ENCODE results near the gene ATP1A2. TPM values are rescaled to one million over a fixed set of nuclear protein-coding genes. Genes with fewer than 3 reads are reported as not detected.

ATP1A2 gene
- total RNA-seq, 1 experiment from 2014 or later: 0.15 TPM

DNA sequence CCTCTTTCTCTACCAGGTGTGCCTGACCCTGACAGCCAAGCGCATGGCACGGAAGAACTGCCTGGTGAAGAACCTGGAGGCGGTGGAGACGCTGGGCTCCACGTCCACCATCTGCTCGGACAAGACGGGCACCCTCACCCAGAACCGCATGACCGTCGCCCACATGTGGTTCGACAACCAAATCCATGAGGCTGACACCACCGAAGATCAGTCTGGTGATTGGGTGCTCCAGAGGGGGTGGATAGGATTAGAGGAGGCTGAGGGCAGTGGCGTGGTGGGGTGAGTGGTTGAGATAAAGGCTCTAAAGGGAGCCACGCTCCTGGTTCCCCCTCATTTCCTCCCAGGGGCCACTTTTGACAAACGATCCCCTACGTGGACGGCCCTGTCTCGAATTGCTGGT lies 13.1 kb downstream of the ATP1A2 start:
- no TSS peak for BruUV-seq (replicated peaks)
- in situ Hi-C loops (cut with HindIII; ENCODE audit: low pct_unique_long_range_greater_than_20kb, low sequenced_read_pairs): no loop called here
- Histone ChIP-seq H3K27me3 (ENCODE audit: control insufficient read depth, insufficient read depth, low read length) (no peaks in the 10 kb centered on the region), H3K9me3 (ENCODE audit: control insufficient read depth, insufficient read depth, low read depth, low read length) (no peaks in the 10 kb centered on the region), H3K4me1 (ENCODE audit: control insufficient read depth, insufficient read depth, low read length) (no peaks in the 10 kb centered on the region), H3K4me3 (ENCODE audit: low read depth in 2 of 2, low read length in 2 of 2) (no peak overlapping the region), H3K36me3 (ENCODE audit: control insufficient read depth, insufficient read depth, low read length) (no peaks in the 10 kb centered on the region), H3K27ac (ENCODE audit: low read length) (no peak overlapping the region)
- CTCF ChIA-PET: no interaction called here
- TF ChIP-seq, protein P1, sequence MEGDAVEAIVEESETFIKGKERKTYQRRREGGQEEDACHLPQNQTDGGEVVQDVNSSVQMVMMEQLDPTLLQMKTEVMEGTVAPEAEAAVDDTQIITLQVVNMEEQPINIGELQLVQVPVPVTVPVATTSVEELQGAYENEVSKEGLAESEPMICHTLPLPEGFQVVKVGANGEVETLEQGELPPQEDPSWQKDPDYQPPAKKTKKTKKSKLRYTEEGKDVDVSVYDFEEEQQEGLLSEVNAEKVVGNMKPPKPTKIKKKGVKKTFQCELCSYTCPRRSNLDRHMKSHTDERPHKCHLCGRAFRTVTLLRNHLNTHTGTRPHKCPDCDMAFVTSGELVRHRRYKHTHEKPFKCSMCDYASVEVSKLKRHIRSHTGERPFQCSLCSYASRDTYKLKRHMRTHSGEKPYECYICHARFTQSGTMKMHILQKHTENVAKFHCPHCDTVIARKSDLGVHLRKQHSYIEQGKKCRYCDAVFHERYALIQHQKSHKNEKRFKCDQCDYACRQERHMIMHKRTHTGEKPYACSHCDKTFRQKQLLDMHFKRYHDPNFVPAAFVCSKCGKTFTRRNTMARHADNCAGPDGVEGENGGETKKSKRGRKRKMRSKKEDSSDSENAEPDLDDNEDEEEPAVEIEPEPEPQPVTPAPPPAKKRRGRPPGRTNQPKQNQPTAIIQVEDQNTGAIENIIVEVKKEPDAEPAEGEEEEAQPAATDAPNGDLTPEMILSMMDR (IDR thresholded peaks at IDR 0.05): no peak
- TF ChIP-seq, protein P2, sequence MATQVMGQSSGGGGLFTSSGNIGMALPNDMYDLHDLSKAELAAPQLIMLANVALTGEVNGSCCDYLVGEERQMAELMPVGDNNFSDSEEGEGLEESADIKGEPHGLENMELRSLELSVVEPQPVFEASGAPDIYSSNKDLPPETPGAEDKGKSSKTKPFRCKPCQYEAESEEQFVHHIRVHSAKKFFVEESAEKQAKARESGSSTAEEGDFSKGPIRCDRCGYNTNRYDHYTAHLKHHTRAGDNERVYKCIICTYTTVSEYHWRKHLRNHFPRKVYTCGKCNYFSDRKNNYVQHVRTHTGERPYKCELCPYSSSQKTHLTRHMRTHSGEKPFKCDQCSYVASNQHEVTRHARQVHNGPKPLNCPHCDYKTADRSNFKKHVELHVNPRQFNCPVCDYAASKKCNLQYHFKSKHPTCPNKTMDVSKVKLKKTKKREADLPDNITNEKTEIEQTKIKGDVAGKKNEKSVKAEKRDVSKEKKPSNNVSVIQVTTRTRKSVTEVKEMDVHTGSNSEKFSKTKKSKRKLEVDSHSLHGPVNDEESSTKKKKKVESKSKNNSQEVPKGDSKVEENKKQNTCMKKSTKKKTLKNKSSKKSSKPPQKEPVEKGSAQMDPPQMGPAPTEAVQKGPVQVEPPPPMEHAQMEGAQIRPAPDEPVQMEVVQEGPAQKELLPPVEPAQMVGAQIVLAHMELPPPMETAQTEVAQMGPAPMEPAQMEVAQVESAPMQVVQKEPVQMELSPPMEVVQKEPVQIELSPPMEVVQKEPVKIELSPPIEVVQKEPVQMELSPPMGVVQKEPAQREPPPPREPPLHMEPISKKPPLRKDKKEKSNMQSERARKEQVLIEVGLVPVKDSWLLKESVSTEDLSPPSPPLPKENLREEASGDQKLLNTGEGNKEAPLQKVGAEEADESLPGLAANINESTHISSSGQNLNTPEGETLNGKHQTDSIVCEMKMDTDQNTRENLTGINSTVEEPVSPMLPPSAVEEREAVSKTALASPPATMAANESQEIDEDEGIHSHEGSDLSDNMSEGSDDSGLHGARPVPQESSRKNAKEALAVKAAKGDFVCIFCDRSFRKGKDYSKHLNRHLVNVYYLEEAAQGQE (IDR thresholded peaks at IDR 0.05; ENCODE audit: insufficient read depth in 1 of 2, low read depth in 2 of 2, low read length in 1 of 2): no peak
- TF ChIP-seq SIN3A (IDR thresholded peaks at IDR 0.05; ENCODE audit: borderline replicate concordance, insufficient read depth, low read depth, low read length) (no peak), TCF7L2 (IDR thresholded peaks at IDR 0.05; ENCODE audit: low read depth, low read length) (no peak), POLR2AphosphoS5 (IDR thresholded peaks at IDR 0.05; ENCODE audit: low read depth, low read length) (no peak)
- POLR2A ChIA-PET: no interaction called here
- ATAC-seq: no peak
- DNase-seq (ENCODE audit: low read depth, low spot score): no peak
- intact Hi-C loops (cut with micrococcal nuclease; ENCODE audit: unreplicated experiment): no loop called here

DNA sequence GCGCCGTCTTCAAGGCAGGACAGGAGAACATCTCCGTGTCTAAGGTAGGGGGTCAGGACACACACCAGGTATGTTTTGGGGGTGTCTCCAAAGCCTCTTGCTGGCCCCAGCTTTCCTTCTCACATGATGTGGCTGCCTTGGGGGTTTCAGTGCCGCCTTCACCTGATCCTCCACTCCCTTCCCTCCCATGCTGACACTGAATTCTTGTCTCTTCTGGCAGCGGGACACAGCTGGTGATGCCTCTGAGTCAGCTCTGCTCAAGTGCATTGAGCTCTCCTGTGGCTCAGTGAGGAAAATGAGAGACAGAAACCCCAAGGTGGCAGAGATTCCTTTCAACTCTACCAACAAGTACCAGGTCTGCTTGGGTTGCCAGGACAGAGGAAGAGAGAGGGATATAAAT lies 13.5 kb downstream of the ATP1A2 start:
- in situ Hi-C loops (cut with HindIII; ENCODE audit: low pct_unique_long_range_greater_than_20kb, low sequenced_read_pairs) (no loop called here), intact Hi-C loops (cut with micrococcal nuclease; ENCODE audit: unreplicated experiment) (no loop called here)
- DNase-seq (ENCODE audit: low read depth, low spot score): no peak
- no TSS peak for BruUV-seq (replicated peaks)
- TF ChIP-seq SIN3A (IDR thresholded peaks at IDR 0.05; ENCODE audit: borderline replicate concordance, insufficient read depth, low read depth, low read length): no peak
- no peaks in the 10 kb centered on the region for H3K9me3 ChIP-seq (ENCODE audit: control insufficient read depth, insufficient read depth, low read depth, low read length)
- no peak overlapping the region for H3K27ac ChIP-seq (ENCODE audit: low read length)
- H3K4me3 ChIP-seq (ENCODE audit: low read depth in 2 of 2, low read length in 2 of 2): no peak overlapping the region
- no peaks in the 10 kb centered on the region for H3K27me3 ChIP-seq (ENCODE audit: control insufficient read depth, insufficient read depth, low read length)
- ChIA-PET CTCF (no interaction called here), POLR2A (no interaction called here)
- no peaks in the 10 kb centered on the region for H3K4me1 ChIP-seq (ENCODE audit: control insufficient read depth, insufficient read depth, low read length)
- H3K36me3 ChIP-seq (ENCODE audit: control insufficient read depth, insufficient read depth, low read length): no peaks in the 10 kb centered on the region
- no peak for ATAC-seq

DNA sequence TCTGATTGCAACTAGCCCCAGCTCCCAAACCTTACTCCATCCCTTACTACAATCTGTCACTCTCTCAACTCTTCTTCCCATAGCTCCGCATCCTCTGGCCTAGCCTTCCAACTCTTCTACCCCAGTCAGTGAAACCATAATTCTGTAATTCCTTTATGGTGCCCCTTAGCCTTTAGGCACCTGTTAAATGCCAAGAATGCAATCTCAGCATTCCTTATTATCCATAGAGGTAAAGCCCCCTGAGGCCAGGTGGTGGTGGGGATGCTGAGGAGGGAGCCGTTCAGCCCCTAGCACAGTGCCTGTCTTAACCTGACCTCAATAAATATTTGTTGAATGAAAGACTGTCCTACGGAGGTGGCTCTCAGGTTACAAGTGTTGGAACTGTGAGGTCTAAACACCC lies 14.0 kb downstream of the ATP1A2 start:
- in situ Hi-C loops (cut with HindIII; ENCODE audit: low pct_unique_long_range_greater_than_20kb, low sequenced_read_pairs) (no loop called here), intact Hi-C loops (cut with micrococcal nuclease; ENCODE audit: unreplicated experiment) (no loop called here)
- H3K27ac ChIP-seq (ENCODE audit: low read length): no peak overlapping the region
- no TSS peak for BruUV-seq (replicated peaks)
- no peaks in the 10 kb centered on the region for H3K27me3 ChIP-seq (ENCODE audit: control insufficient read depth, insufficient read depth, low read length)
- no peak for ATAC-seq
- TF ChIP-seq, protein P2 (IDR thresholded peaks at IDR 0.05; ENCODE audit: insufficient read depth in 1 of 2, low read depth in 2 of 2, low read length in 1 of 2): no peak
- TF ChIP-seq TCF7L2 (IDR thresholded peaks at IDR 0.05; ENCODE audit: low read depth, low read length): no peak
- no peak for TF ChIP-seq SIN3A (IDR thresholded peaks at IDR 0.05; ENCODE audit: borderline replicate concordance, insufficient read depth, low read depth, low read length)
- TF ChIP-seq, protein P1 (IDR thresholded peaks at IDR 0.05): no peak
- no peak for TF ChIP-seq POLR2AphosphoS5 (IDR thresholded peaks at IDR 0.05; ENCODE audit: low read depth, low read length)
- ChIA-PET POLR2A (no interaction called here), CTCF (no interaction called here)
- H3K36me3 ChIP-seq (ENCODE audit: control insufficient read depth, insufficient read depth, low read length): no peaks in the 10 kb centered on the region
- no peaks in the 10 kb centered on the region for H3K9me3 ChIP-seq (ENCODE audit: control insufficient read depth, insufficient read depth, low read depth, low read length)
- no peak for DNase-seq (ENCODE audit: low read depth, low spot score)
- no peaks in the 10 kb centered on the region for H3K4me1 ChIP-seq (ENCODE audit: control insufficient read depth, insufficient read depth, low read length)
- no peak overlapping the region for H3K4me3 ChIP-seq (ENCODE audit: low read depth in 2 of 2, low read length in 2 of 2)

Data from Panc1 (cell line).